Spleen (tissue), 7 donors: ENCODE measurements around the gene SKOR1.

ENCODE experiments used
- CTCF ChIP-seq, 11 experiments: fragments of 200-600 bp in 7 of 11; fragments of 450-650 bp in 4 of 11; sonication (generic) in 4 of 11; IDR thresholded peaks in 8 of 11; conservative IDR thresholded peaks in 3 of 11; 1 replicate in 7 of 11; 2 replicates in 4 of 11; pipeline versions ENCODE4 v1.4.0 to v1.8.0; 2016 to 2021; ENCODE audit warnings: antibody characterized with exemption in 11 of 11, inconsistent platforms in 4 of 11, mild to moderate bottlenecking in 1 of 11
- POLR2A ChIP-seq, 3 donors: fragments of 450-650 bp; IDR thresholded peaks; one replicate each; pipeline ENCODE4 v1.5.1; 2017; ENCODE audit warnings: antibody characterized with exemption in 3 of 3, mild to moderate bottlenecking in 1 of 3
- donor health status: DM: no; HTN: no; CAD: no; lungs with moderate emphysema.
- donor health status: DM: no; HTN: no; CAD: no.
- donor health status: DM: no; HTN: no; CAD: no.

- no peak for TF ChIP-seq CTCF (IDR thresholded peaks at IDR 0.05 in 8 of 11, conservative IDR thresholded peaks at IDR 0.05 in 3 of 11)
- no peak for TF ChIP-seq POLR2A (IDR thresholded peaks at IDR 0.05)
Measured at GRCh38 chr15:67843571-67844387, 18.5 kb downstream of the SKOR1 start.
